GM21619 (cell line): ENCODE results near the gene RPS3.
"Not testable (repeated sequence)": the region's sequence is repeated elsewhere in the genome, so short reads cannot be mapped to it uniquely, and the experiment has no call there.

Source experiments
- ATAC-seq: cut with Tn5 transposase; IDR thresholded peaks from one replicate; pipeline ENCODE4 v1.9.1; 2021; ENCODE audit not compliant: unreplicated experiment

Gene RPS3

DNA sequence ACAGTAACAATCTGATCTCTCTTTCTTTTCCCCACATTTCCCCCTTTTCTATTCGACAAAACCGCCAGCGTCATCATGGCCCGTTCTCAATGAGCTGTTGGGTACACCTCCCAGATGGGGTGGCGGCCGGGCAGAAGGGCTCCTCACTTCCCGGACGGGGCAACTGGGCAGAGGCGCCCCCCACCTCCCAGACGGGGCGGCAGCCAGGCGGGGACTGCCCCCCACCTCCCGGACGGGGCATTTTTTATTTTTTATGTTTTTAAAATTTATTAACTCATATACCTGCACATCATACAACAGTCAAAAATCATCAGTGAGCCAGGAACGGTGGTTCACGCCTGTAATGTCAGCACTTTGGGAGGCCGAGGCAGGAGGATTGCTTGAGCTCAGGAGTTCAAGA lies 20.5 kb upstream of the RPS3 start:
- ATAC-seq = not testable (repeated sequence)

- ATAC-seq = no peak
These were observed 19.1 kb upstream of the RPS3 start for GRCh38 chr11:75380245-75380644.

- no peak for ATAC-seq
These were observed 18.4 kb upstream of the RPS3 start for GRCh38 chr11:75380716-75381420.

DNA sequence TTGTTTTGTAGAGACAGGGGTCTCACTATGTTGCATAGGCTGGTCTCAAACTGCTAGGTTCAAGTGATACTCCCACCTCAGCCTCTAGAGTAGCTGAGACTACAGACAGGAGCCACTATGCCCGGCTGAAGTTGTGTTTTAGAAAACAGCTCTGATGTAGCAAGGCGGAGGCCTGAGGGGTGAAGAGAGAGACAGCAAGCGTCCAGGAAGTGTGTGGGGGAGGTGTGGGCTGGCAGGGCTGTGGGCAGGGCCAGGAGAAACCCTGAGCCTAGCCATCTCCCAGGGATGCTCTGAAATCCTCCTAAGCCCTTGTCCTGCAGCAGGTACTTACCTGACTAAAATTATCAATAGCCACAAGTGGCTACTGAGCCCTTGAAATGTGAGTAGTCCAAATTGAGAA lies 16.1 kb upstream of the RPS3 start:
- ATAC-seq = no peak

DNA sequence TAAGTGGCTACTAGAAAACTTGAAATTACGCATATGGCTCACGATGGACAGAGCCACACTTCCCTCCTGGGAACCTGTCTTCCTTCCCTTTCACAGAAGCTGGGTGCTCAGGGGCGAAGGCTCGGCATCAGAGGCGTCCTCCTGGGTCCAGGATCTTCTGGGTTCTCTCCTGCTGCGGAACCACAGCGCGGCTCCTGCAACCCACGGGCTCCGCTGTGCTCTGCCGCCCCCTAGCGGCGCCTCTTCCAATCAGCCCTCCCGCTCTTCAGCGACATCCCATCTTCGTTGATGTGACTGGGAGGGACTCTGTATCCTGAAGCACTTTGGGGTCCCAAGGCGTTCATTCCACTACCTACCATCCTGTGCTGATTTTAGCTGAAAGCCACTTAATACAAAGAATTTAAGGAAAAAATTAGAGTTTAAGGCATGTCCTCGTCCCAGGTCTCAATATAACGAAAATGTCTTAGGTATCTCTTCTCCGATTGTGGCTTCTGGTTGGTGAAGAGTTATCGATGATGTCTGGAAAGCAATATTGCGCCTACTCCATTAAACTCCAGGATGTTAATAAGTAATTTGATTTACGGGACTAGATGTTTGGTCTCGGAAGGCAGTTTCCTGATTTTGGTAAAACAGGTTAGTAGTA lies 14.8 kb upstream of the RPS3 start:
- ATAC-seq = no peak

DNA sequence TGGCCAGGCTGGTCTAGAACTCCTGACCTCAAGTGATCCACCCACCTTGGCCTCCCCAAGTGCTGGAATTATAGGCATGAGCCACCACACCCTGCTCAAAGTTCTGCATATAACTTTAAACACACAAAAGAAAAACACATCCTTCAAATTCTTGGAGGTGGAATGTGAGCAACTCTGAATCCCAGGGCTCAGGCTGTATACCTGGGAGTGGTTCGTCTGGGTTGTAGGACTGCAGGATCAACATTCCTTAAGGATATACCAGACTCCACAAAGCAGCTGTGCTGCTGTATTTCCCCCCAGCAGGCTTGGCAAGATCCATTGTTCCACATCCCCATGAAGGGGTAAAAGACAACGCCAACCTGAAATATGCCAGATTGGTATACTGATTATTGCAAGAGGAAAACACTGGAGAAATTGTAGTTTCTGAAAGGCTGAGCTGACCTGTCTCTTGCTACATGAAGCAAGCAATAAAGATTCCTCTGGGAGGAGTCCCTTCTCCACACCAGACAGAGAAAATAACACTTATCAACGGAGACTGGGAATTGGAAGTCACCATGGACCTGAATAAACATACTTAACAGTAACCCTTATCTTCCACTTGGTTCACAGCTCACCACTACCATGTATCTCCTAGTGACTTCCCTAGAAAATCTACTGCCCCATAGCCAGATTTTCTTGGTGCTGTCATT lies 12.2 kb upstream of the RPS3 start:
- ATAC-seq = no peak

- ATAC-seq = no peak
These were observed 11.5 kb upstream of the RPS3 start for GRCh38 chr11:75387736-75388294.

DNA sequence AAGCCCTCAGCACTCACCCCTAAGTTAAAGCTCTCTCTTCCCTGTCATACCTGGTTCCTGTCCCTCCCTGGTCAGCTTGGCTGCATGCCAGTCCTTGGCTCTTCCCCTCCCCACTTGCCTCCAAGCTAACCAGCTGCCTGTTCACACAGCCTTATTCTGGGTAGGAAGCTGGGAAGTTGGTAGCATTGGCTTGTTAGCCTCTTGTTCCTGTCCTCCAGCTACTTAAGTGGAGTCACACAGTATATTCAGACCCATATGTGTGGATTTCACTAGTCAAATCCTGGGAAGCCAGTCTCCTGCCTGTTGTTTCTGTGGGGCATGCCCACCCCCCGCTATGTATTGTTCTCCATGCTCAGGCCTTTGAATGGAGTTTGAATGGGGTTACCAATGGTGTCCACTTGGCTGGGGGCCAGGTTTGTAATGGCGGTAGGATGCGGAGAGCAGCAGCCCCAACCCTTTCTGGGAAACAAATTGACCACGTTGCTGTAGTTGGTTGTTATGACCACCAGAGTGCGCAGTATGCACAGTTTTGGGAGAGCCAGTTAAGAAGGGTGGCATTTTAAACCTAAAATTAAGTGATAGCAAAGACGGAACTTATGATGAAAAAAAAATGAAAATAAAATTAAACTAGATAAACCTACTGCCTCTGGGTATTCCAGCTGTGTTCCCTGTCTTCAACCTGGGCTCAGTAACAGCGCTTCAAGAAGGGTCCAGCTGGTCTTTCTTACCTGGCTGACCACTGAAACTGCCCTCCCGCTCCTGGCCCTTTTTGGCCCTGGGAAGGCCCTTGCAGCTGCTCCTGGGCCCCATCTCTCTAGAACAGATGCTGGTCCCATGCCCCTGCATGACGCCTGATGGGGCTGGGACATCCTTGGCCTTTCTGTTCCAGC lies 10.7 kb upstream of the RPS3 start:
- ATAC-seq = no peak

DNA sequence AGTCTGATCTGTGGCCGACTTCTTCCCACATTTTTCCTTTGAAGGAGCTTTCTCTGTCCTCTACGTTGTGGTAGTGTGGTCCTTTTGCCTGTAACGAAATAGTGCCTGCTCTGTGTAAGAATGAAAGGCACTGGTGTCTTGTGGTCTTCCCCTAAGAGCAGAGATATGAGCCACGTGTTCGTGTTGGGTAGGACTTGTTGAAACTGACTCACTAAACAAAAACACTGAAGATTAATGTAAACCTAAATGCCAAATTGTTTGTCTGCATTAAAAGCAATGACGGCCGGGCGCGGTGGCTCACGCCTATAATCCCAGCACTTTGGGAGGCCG lies 10.1 kb upstream of the RPS3 start:
- no peak for ATAC-seq

DNA sequence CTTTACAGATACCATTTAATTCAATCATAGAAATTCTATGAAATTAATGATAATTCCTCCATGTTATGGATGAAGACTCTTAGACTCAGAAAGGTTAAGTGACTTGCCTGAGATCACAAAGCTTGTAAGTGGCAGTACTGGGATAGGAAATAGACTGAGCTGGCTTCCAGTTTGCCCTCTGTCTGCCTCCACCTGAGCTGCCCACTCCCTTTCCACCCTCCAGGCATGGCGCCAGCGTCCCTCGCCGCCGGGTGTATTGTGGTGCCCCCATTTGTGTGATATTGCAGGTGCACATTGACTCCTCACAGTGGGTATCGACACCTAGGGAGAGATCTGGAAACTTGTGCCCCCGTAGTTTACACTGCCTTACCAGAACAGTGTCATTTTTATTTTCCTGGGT lies 9.4 kb upstream of the RPS3 start:
- ATAC-seq = no peak

- ATAC-seq = no peak
These were observed 5.1 kb upstream of the RPS3 start for GRCh38 chr11:75394085-75394840.

GRCh38 chr11:75398906-75399305 lies 412 bp upstream of the RPS3 start:
- ATAC-seq = no peak

GRCh38 chr11:75400146-75400865 lies 988 bp downstream of the RPS3 start:
- ATAC-seq = no peak

- no peak for ATAC-seq
These were observed 2.9 kb downstream of the RPS3 start for GRCh38 chr11:75402002-75402773.

DNA sequence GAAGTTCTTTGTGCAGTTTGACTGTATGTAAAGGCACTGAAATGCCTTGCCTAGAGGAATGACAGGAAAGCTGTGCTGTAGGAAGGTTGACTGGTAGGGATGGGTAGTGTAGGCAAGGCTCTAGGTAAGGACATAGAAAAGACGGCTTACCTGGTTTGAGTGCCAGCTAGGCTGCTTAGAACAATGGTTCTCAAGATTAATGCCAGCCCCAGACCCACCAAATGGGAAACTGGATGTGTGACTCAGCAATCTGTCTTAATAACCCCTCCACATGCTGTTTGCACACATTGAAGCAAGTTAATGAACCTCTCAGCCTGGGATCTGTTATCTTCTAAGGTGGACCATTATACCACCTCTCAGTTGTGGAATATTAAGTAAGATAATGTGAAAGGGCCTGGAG lies 3.7 kb downstream of the RPS3 start:
- no peak for ATAC-seq

DNA sequence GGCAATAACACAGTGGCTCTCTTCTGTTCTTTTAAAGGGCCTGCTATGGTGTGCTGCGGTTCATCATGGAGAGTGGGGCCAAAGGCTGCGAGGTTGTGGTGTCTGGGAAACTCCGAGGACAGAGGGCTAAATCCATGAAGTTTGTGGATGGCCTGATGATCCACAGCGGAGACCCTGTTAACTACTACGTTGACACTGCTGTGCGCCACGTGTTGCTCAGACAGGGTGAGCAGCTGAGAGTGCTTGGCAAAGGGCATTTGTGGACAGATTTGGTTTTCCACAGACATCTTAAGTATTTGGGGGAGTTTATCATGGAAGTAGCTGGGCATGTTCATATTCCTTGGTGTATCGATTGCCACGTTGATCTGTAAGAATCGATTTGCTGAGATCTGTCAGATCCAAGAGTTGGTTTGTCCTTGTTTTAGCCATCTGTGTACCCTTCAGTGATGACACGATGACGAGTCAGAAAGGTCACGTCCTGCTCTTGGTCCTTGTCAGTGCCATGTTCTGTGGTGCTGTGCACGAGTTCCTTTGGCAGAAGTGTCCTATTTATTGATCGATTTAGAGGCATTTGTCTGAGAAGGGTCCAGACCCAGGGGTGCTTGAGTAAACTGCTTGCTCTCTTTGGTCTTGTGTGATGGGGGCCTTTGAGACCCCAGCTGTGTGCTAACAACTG lies 4.8 kb downstream of the RPS3 start:
- ATAC-seq = no peak

- no peak for ATAC-seq
These were observed 7.0 kb downstream of the RPS3 start for GRCh38 chr11:75406338-75406777.

DNA sequence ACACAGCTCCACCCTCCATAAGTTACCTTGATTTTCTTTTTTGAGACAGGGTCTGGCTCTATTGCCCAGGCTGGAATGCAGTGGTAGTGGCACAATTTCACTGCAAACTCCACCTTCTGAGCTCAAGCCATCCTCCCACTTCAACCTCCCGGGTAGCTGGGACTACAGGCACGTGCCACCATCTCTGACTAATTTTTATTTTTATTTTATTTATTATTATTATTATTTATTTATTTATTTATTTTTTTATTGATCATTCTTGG lies 9.6 kb downstream of the RPS3 start:
- no peak for ATAC-seq

DNA sequence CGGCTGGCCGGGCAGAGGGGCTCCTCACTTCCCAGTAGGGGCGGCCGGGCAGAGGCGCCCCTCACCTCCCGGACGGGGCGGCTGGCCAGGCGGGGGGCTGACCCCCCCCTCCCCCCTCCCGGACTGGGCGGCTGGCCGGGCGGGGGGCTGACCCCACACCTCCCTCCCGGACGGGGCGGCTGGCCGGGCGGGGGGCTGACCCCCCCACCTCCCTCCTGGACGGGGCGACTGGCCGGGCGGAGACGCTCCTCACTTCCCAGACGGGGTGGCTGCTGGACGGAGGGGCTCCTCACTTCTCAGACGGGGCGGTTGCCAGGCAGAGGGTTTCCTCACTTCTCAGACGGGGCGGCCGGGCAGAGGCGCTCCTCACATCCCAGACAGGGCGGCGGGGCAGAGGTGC lies 10.7 kb downstream of the RPS3 start:
- ATAC-seq = not testable (repeated sequence)
